GM10248 (cell line): ENCODE results near the gene PALLD.
A peak's percentile ranks its signal among the peaks of the same experiment; 100 is the strongest.
"Not testable (repeated sequence)": the region's sequence is repeated elsewhere in the genome, so short reads cannot be mapped to it uniquely, and the experiment has no call there.

Source experiments
- CTCF ChIA-PET: fragments of 300-600 bp; sonication (Branson Sonifier 250); formaldehyde crosslinking; extraction: SDS; loops from one replicate; lab custom pipeline; 2021; ENCODE audit warnings: antibody characterized with exemption; lab: Yijun Ruan, JAX
- POLR2A ChIA-PET: fragments of 350-650 bp; sonication (Branson Sonifier 250); formaldehyde crosslinking; extraction: SDS; loops from one replicate; lab custom pipeline; 2020; ENCODE audit warnings: antibody characterized with exemption; lab: Yijun Ruan, JAX
- DNase-seq: peaks from one replicate; pipeline ENCODE4 v3.0.0; 2012; ENCODE audit errors: extremely low spot score
- TF ChIP-seq, protein P1 (sequence below): IDR thresholded peaks from 2 replicates; pipeline ENCODE4 v1.5.1; 2012; ENCODE audit warnings: mild to moderate bottlenecking, low read depth; ENCODE audit errors: extremely low read depth, missing control alignments, control extremely low read depth

Gene PALLD

GRCh38 chr4:168509786-168510185 lies 12.9 kb downstream of the PALLD start:
- ChIA-PET POLR2A (no interaction called here), CTCF (interaction anchor here (2.8 kb wide), 1 partner anchor 13 kb away, joined by 10 read pairs; the partner anchor contains the start of gene PALLD)
- TF ChIP-seq, protein P1, sequence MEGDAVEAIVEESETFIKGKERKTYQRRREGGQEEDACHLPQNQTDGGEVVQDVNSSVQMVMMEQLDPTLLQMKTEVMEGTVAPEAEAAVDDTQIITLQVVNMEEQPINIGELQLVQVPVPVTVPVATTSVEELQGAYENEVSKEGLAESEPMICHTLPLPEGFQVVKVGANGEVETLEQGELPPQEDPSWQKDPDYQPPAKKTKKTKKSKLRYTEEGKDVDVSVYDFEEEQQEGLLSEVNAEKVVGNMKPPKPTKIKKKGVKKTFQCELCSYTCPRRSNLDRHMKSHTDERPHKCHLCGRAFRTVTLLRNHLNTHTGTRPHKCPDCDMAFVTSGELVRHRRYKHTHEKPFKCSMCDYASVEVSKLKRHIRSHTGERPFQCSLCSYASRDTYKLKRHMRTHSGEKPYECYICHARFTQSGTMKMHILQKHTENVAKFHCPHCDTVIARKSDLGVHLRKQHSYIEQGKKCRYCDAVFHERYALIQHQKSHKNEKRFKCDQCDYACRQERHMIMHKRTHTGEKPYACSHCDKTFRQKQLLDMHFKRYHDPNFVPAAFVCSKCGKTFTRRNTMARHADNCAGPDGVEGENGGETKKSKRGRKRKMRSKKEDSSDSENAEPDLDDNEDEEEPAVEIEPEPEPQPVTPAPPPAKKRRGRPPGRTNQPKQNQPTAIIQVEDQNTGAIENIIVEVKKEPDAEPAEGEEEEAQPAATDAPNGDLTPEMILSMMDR, result no peak
- no peak for DNase-seq

- TF ChIP-seq, protein P1, result no peak
- ChIA-PET POLR2A (no interaction called here), CTCF (no interaction called here)
- DNase-seq, result no peak
Observed at GRCh38 chr4:168511780-168512489, 15.1 kb downstream of the PALLD start.

- POLR2A ChIA-PET, DNase-seq: not testable (repeated sequence)
- CTCF ChIA-PET, result interaction anchor here (0.6 to 1.1 kb wide), 2 partner anchors 407 to 897 kb away, joined by 3 to 6 read pairs; no protein-coding TSS in a partner anchor
Observed at GRCh38 chr4:168513826-168514225, 17.0 kb downstream of the PALLD start.

- TF ChIP-seq, protein P1, result no peak
- POLR2A ChIA-PET, result no interaction called here
- peak; percentile 12 for DNase-seq
- CTCF ChIA-PET, result interaction anchor here (0.6 to 1.8 kb wide), 4 partner anchors 17 to 897 kb away, joined by 3 to 6 read pairs (median 4); partner anchors contain the start of gene PALLD
Observed at GRCh38 chr4:168514249-168514852, 17.5 kb downstream of the PALLD start.

GRCh38 chr4:168515222-168516011 lies 18.6 kb downstream of the PALLD start:
- DNase-seq, result no peak
- CTCF ChIA-PET, result interaction anchor here (0.9 to 2.2 kb wide), 11 partner anchors 10 to 407 kb away, joined by 3 to 10 read pairs (median 4); partner anchors contain the start of gene PALLD
- TF ChIP-seq, protein P1, result no peak
- POLR2A ChIA-PET, result no interaction called here

DNA sequence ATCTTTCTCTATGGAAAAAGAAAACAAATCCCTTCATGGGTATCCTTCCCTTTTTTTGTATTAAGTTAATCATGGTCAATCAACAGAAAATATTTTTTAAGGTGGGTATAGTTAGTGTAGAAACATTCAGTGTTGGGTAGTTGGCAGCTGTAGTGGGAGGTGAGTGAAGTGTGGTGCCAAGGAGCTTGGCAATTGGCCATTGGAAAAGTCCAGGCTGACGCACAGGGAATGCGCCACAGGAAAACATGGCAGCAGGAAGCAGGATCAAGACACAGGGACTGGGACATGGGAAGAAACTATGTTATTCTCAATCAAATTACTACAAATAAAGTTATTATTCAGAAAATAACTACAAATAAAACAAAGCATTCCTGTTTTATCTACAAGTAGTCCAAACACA lies 20.0 kb downstream of the PALLD start:
- CTCF ChIA-PET, result interaction anchor here (0.8 to 2.2 kb wide), 3 partner anchors 11 to 406 kb away, joined by 3 to 10 read pairs (median 4); no protein-coding TSS in a partner anchor
- POLR2A ChIA-PET, result no interaction called here
- no peak for DNase-seq
- TF ChIP-seq, protein P1, result no peak
